ENCODE results near the gene TRAK2. TPM values are rescaled to one million over a fixed set of nuclear protein-coding genes. Genes with fewer than 3 reads are reported as not detected.

The TRAK2 gene
- polyA plus RNA-seq, 1 of the 3 experiments (the other 2 are of a cell fraction) = 10.4 TPM

DNA sequence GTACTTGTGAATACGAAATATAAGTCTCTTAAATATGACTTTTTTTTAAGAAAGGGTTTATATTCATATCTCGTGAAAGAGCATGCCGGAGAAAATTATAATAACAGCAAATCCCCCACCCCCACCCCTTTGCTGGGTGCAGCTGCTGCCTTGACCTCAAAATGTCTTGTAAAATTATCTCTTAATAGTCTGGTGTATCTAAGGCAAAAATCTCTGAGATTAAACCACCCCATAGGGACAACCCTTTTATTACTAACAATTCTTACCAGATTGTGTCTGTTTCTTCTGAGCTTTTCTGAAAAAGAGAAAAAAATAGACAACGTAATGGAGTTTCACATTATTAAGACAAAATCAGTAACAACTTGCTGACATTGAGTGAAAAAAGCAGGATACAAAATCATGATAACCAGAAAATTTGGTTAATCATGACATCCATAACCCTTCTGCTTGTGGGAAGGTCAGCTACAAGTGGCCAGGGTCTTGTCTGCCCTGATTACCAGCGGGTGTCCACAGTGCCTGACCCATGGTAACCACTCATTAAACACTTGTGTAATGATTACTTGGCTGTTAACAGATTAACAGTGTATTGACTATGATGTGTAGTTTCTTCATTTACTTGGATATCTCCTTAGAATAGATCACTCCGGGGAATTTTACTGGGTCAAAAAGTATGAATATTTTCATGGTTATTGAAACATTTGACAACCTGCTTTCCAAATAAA, 1.8 kb upstream of the TRAK2 start (continued):
- no peak for TF ChIP-seq RAD21 (IDR thresholded peaks at IDR 0.05; ENCODE audit: low read length)
- no peak for TF ChIP-seq FOXM1 (IDR thresholded peaks at IDR 0.05; ENCODE audit: low read depth)
- no peak for TF ChIP-seq MXI1 (IDR thresholded peaks at IDR 0.05; ENCODE audit: low read depth, low read length)
- TF ChIP-seq SMC3 (IDR thresholded peaks at IDR 0.05; ENCODE audit: low read depth, low read length) = no peak
- TF ChIP-seq JUND (IDR thresholded peaks at IDR 0.05) = no peak

DNA sequence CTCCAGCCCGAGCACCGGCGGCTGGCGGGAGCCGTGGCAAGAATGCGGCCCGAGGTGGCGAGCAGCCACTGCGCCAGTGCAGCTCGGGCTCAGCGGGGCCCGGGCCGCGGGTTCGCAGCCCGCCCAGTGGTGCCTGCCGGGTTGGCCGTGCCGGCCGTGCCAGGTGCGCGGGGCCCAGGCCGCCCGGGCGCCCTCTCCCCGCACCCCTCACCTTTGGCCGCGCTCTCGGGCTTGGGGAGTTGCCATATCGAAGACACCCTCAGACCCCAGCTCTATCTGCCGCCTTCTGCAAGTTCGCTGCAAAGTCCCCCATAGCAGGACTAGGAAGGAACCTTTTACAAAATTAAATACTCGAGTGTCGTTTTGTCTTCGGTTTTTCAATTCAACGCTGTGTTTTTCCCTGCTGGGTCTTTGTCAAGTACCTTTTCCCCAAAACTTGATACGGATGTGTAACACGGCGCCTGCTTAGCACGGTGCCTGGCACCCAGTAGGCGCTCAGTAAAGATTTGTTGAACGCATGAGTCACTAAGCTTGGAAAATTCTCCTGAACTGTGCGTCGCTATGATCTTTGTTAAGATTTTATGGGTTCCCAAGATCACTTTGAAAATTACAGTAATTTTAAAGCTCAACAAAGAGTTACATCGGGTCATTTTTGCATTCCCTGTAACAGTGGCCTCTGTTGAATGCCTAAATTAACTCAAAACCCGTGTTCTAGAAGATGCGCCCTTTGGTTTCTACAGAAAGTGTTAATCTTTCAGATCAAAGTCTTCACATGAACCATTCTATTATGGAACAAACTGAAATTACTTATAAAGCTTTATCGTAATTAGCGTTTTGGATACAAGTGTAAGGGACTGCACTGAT, 1.0 kb upstream of the TRAK2 start:
- Histone ChIP-seq H3K9ac (peak overlapping the region; percentile 88; the same call in 1 of the 2 replicates), H3K4me1 (ENCODE audit: control insufficient read depth in 1 of 2, insufficient read depth in 2 of 2, low read depth in 1 of 2, low read length in 1 of 2) (peaks cover 6 to 13% of the 10 kb centered on the region in 2 experiments; a peak in 3 of 4 replicates), H2AFZ (ENCODE audit: low read depth) (peak overlapping the region; percentile 61; the same call in 1 of the 2 replicates), H3F3A (replicated peaks; ENCODE audit: insufficient read depth) (peaks cover 4% of the 10 kb centered on the region), H3K36me3 (replicated peaks in 1 of 2; ENCODE audit: control insufficient read depth in 1 of 2, insufficient read depth in 2 of 2, low read length in 1 of 2) (peaks cover 14 to 16% of the 10 kb centered on the region in 2 experiments), H3K9me3 (no peaks in the 10 kb centered on the region), H4K20me1 (ENCODE audit: insufficient read depth) (no peaks in the 10 kb centered on the region), H3K4me3 (ENCODE audit: low read depth in 2 of 2, low read length in 1 of 2) (peak overlapping the region; percentile 95 to 98), H3K4me2 (peak overlapping the region; percentile 80), H3K27me3 (ENCODE audit: insufficient read depth) (no peaks in the 10 kb centered on the region), H3K27ac (ENCODE audit: low read depth in 2 of 2, low read length in 1 of 2) (peak overlapping the region; percentile 86 to 90; a peak in 3 of 4 replicates), H3K9me2 (no peaks in the 10 kb centered on the region), H3K79me2 (ENCODE audit: insufficient read depth) (peaks cover 52% of the 10 kb centered on the region)
- ChIA-PET POLR2A (interaction anchor here (1.1 kb wide), 1 partner anchor 181 kb away, joined by 3 read pairs; no protein-coding TSS in a partner anchor), CTCF (interaction anchor here (0.6 to 3.7 kb wide), 11 partner anchors 9 to 220 kb away, joined by 3 to 16 read pairs (median 3); no protein-coding TSS in a partner anchor)
- DNase-seq = no peak
- TF ChIP-seq, protein P1, sequence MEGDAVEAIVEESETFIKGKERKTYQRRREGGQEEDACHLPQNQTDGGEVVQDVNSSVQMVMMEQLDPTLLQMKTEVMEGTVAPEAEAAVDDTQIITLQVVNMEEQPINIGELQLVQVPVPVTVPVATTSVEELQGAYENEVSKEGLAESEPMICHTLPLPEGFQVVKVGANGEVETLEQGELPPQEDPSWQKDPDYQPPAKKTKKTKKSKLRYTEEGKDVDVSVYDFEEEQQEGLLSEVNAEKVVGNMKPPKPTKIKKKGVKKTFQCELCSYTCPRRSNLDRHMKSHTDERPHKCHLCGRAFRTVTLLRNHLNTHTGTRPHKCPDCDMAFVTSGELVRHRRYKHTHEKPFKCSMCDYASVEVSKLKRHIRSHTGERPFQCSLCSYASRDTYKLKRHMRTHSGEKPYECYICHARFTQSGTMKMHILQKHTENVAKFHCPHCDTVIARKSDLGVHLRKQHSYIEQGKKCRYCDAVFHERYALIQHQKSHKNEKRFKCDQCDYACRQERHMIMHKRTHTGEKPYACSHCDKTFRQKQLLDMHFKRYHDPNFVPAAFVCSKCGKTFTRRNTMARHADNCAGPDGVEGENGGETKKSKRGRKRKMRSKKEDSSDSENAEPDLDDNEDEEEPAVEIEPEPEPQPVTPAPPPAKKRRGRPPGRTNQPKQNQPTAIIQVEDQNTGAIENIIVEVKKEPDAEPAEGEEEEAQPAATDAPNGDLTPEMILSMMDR (IDR thresholded peaks at IDR 0.05) = 0 out of 2 replicates have a peak, but pooled peaks have one; percentile 4
- TF ChIP-seq TEAD4 (IDR thresholded peaks at IDR 0.05; ENCODE audit: borderline replicate concordance, insufficient read depth) (no peak), FOSL2 (IDR thresholded peaks at IDR 0.05; ENCODE audit: borderline replicate concordance, low read depth) (no peak)
- 61% methylated on average over 19 of the region's 49 CpGs for WGBS (ENCODE audit: low lambda C conversion rate)

DNA sequence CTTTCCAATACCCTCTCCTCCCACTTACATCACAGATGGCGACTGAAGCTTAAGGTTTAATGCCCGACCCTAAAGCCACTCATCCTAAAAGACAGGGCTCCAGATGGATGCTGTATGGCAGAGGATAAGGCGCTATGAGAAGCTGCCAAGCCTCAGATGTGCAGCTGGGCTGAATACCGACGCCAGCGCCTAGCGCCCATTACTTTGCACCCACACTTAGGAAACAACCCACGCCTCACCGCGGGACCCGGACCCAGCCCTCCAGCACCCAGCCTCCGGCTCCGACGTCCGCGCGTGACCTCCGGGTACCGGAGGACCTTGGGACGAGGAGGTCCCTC, 335 bp downstream of the TRAK2 start:
- H3K4me1 ChIP-seq (ENCODE audit: control insufficient read depth in 1 of 2, insufficient read depth in 2 of 2, low read depth in 1 of 2, low read length in 1 of 2) = peaks cover 6 to 13% of the 10 kb centered on the region in 2 experiments; a peak in 3 of 4 replicates
- 6% methylated on average over 3 of the region's 20 CpGs for WGBS (ENCODE audit: low lambda C conversion rate)
- H3K79me2 ChIP-seq (ENCODE audit: insufficient read depth) = peaks cover 58% of the 10 kb centered on the region
- peak overlapping the region; percentile 77 for H2AFZ ChIP-seq (ENCODE audit: low read depth)
- H3K27me3 ChIP-seq (ENCODE audit: insufficient read depth) = no peaks in the 10 kb centered on the region
- H3F3A ChIP-seq (replicated peaks; ENCODE audit: insufficient read depth) = peaks cover 4% of the 10 kb centered on the region
- ChIA-PET CTCF (interaction anchor here (0.7 to 3.7 kb wide), 4 partner anchors 10 to 219 kb away, joined by 3 to 16 read pairs (median 4); no protein-coding TSS in a partner anchor), POLR2A (interaction anchor here (0.8 to 1.5 kb wide), 4 partner anchors 11 to 586 kb away, joined by 3 to 5 read pairs (median 4); partner anchors contain the start of gene CLK1)
- H4K20me1 ChIP-seq (ENCODE audit: insufficient read depth) = no peaks in the 10 kb centered on the region
- H3K9ac ChIP-seq = peak overlapping the region; percentile 88
- DNase-seq = no peak
- H3K27ac ChIP-seq (ENCODE audit: low read depth in 2 of 2, low read length in 1 of 2) = peak overlapping the region; percentile 86 to 93
- H3K9me3 ChIP-seq = no peaks in the 10 kb centered on the region
- H3K4me3 ChIP-seq (ENCODE audit: low read depth in 2 of 2, low read length in 1 of 2) = peak overlapping the region; percentile 95 to 98
- no peaks in the 10 kb centered on the region for H3K9me2 ChIP-seq
- peaks cover 4 to 8% of the 10 kb centered on the region in 2 experiments for H3K36me3 ChIP-seq (replicated peaks in 1 of 2; ENCODE audit: control insufficient read depth in 1 of 2, insufficient read depth in 2 of 2, low read length in 1 of 2)
- H3K4me2 ChIP-seq = peak overlapping the region; percentile 89
- TF ChIP-seq POLR2AphosphoS5 (IDR thresholded peaks at IDR 0.05; ENCODE audit: low read depth, low read length) (no peak), GABPA (IDR thresholded peaks at IDR 0.05; ENCODE audit: low read depth) (no peak)
- TF ChIP-seq, protein P2, sequence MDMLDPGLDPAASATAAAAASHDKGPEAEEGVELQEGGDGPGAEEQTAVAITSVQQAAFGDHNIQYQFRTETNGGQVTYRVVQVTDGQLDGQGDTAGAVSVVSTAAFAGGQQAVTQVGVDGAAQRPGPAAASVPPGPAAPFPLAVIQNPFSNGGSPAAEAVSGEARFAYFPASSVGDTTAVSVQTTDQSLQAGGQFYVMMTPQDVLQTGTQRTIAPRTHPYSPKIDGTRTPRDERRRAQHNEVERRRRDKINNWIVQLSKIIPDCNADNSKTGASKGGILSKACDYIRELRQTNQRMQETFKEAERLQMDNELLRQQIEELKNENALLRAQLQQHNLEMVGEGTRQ (IDR thresholded peaks at IDR 0.05; ENCODE audit: borderline replicate concordance, low read depth, low read length) = no peak
